ENCODE data around the gene EEFSEC.

DNA sequence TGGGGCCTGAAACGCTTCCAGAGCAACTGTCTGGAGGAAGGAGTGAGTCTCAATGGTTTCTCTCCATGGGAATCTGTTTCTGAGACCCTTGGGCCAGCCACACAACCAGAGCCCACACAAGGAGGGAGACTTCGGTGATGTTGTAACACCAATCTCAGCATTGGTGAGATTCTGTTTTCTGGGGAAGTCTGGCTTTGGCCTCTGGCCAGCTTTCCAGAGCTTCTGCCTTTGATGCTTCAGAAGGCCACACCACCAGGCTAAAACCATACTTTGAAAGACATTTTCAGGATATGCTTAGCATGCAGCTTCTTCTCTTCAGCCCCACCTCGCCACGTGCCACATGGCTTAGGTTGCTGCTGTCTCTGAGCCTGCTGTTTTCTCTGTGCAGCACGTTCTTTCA, 3.6 kb upstream of the EEFSEC start:
- TF ChIP-seq, protein P1, sequence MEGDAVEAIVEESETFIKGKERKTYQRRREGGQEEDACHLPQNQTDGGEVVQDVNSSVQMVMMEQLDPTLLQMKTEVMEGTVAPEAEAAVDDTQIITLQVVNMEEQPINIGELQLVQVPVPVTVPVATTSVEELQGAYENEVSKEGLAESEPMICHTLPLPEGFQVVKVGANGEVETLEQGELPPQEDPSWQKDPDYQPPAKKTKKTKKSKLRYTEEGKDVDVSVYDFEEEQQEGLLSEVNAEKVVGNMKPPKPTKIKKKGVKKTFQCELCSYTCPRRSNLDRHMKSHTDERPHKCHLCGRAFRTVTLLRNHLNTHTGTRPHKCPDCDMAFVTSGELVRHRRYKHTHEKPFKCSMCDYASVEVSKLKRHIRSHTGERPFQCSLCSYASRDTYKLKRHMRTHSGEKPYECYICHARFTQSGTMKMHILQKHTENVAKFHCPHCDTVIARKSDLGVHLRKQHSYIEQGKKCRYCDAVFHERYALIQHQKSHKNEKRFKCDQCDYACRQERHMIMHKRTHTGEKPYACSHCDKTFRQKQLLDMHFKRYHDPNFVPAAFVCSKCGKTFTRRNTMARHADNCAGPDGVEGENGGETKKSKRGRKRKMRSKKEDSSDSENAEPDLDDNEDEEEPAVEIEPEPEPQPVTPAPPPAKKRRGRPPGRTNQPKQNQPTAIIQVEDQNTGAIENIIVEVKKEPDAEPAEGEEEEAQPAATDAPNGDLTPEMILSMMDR (IDR thresholded peaks at IDR 0.05; ENCODE audit: low read depth, low read length) = no peak
- TF ChIP-seq MYC (IDR thresholded peaks at IDR 0.05; ENCODE audit: low read depth, low read length) = no peak
- TF ChIP-seq POLR2A (IDR thresholded peaks at IDR 0.05; ENCODE audit: extremely low read depth, insufficient read length) = no peak

All from NB4 (cell line).